H1 (cell line): Measurements from ENCODE around the gene NUDT9. TPM values are rescaled to one million over a fixed set of nuclear protein-coding genes. Genes with fewer than 3 reads are reported as not detected.

Source experiments
- CTCF ChIA-PET: fragments of 300-600 bp; sonication (Branson Sonifier 250); formaldehyde crosslinking; loops from one replicate; lab custom pipeline; 2021; ENCODE audit not compliant: partially characterized antibody; lab: Charles Lee
- POLR2A ChIA-PET: fragments of 300-600 bp; sonication (Branson Sonifier 250); formaldehyde crosslinking; loops from one replicate; lab custom pipeline; 2021; ENCODE audit warnings: inconsistent platforms; ENCODE audit not compliant: partially characterized antibody; lab: Charles Lee
- DNase-seq, 2 experiments: peaks; one replicate each; pipeline versions ENCODE4 v3.0.0 to v3.0.0-alpha.2; 2010 to 2022; ENCODE audit warnings: low spot score in 2 of 2, low read depth in 1 of 2, mixed read lengths in 1 of 2
- FAIRE-seq: peaks from 2 replicates; lab custom pipeline; 2011; peaks lifted over from hg19 to GRCh38; lab: Jason Lieb, UNC
- H2AFZ ChIP-seq: 2 replicates; pipeline ENCODE4 v1.8.1; 2012; ENCODE audit warnings: low read length, inconsistent platforms
- H2AK5ac ChIP-seq: 2 replicates; pipeline ENCODE4 v1.6.1; 2013; ENCODE audit warnings: low read depth, low read length
- H2BK120ac ChIP-seq: replicated peaks from 2 replicates; pipeline ENCODE3; 2013; ENCODE audit warnings: low read depth, low read length, inconsistent platforms
- H2BK12ac ChIP-seq: 2 replicates; pipeline ENCODE4 v1.6.1; 2013; ENCODE audit warnings: low read depth, low read length
- H2BK15ac ChIP-seq: 2 replicates; pipeline ENCODE4 v1.6.1; 2013; ENCODE audit warnings: low read length
- H2BK20ac ChIP-seq: 2 replicates; pipeline ENCODE4 v1.6.1; 2013; ENCODE audit warnings: low read length
- H2BK5ac ChIP-seq: 2 replicates; pipeline ENCODE4 v1.6.1; 2013; ENCODE audit warnings: low read depth, low read length
- H3K14ac ChIP-seq: 2 replicates; pipeline ENCODE4 v1.6.1; 2013; ENCODE audit warnings: inconsistent platforms; ENCODE audit not compliant: insufficient read length
- H3K18ac ChIP-seq: 2 replicates; pipeline ENCODE4 v1.6.1; 2013; ENCODE audit warnings: low read length; ENCODE audit errors: extremely low read depth
- H3K23ac ChIP-seq: 2 replicates; pipeline ENCODE4 v1.6.1; 2013; ENCODE audit warnings: inconsistent platforms; ENCODE audit not compliant: insufficient read length
- H3K23me2 ChIP-seq: 2 replicates; pipeline ENCODE4 v1.6.1; 2013; ENCODE audit warnings: low read depth, low read length
- H3K27ac ChIP-seq: 2 replicates; pipeline ENCODE4 v1.6.1; 2011; ENCODE audit warnings: low read depth, low read length, inconsistent platforms
- H3K27me3 ChIP-seq, 4 experiments: replicated peaks in 1 of 4; 1 replicate in 1 of 4; 2 replicates in 3 of 4; pipeline versions ENCODE4 v1.6.1 to v1.8.1; 2011 to 2013; ENCODE audit warnings: low read length in 3 of 4, mild to moderate bottlenecking in 3 of 4, inconsistent platforms in 2 of 4, mixed read lengths in 2 of 4, moderate library complexity in 1 of 4; ENCODE audit not compliant: control insufficient read depth in 3 of 4, insufficient read depth in 3 of 4; ENCODE audit errors: extremely low read depth in 1 of 4
- H3K36me3 ChIP-seq, 4 experiments: 2 replicates each; pipeline versions ENCODE4 v1.6.1 to v1.8.1; 2011 to 2013; ENCODE audit warnings: mild to moderate bottlenecking in 4 of 4, low read length in 3 of 4, moderate library complexity in 2 of 4, control low read depth in 1 of 4, inconsistent platforms in 1 of 4; ENCODE audit not compliant: insufficient read depth in 4 of 4, control insufficient read depth in 2 of 4
- H3K4ac ChIP-seq: replicated peaks from 2 replicates; pipeline ENCODE3; 2013; ENCODE audit warnings: low read length, low read depth, mixed read lengths, inconsistent platforms; ENCODE audit not compliant: insufficient read length
- H3K4me1 ChIP-seq, 4 experiments: replicated peaks in 1 of 4; 1 replicate in 1 of 4; 2 replicates in 3 of 4; pipeline versions ENCODE4 v1.6.1 to v1.8.1; 2011 to 2013; ENCODE audit warnings: low read length in 3 of 4, inconsistent platforms in 2 of 4, mixed read lengths in 1 of 4; ENCODE audit not compliant: insufficient read depth in 4 of 4, control insufficient read depth in 3 of 4
- H3K4me2 ChIP-seq, 2 experiments: 2 replicates each; pipeline versions ENCODE4 v1.6.1 to v1.8.1; 2011 to 2013; ENCODE audit warnings: low read depth in 2 of 2, low read length in 2 of 2, control low read depth in 1 of 2, inconsistent platforms in 1 of 2, mild to moderate bottlenecking in 1 of 2; ENCODE audit not compliant: insufficient read depth in 1 of 2
- H3K4me3 ChIP-seq, 4 experiments: fragments of 200-600, 300-600 bp in 1 of 4; sonication (generic), shearing (Covaris generic), sonication (Bioruptor Twin) in 1 of 4; 2 replicates each; pipeline versions ENCODE4 v1.5.1 to v1.8.1; 2011 to 2016; ENCODE audit warnings: low read length in 4 of 4, low read depth in 3 of 4, control low read depth in 2 of 4, inconsistent platforms in 2 of 4, mild to moderate bottlenecking in 2 of 4, mixed read lengths in 1 of 4, moderate library complexity in 1 of 4; ENCODE audit not compliant: insufficient read depth in 2 of 4; ENCODE audit errors: extremely low read depth in 1 of 4
- H3K56ac ChIP-seq: replicated peaks from 2 replicates; pipeline ENCODE3; 2013; ENCODE audit warnings: low read depth, mild to moderate bottlenecking, mixed read lengths, low read length, inconsistent platforms; ENCODE audit not compliant: insufficient read length
- H3K79me1 ChIP-seq: 2 replicates; pipeline ENCODE4 v1.6.1; 2013; ENCODE audit warnings: low read depth, low read length, control low read depth
- H3K79me2 ChIP-seq, 2 experiments: 2 replicates each; pipeline versions ENCODE4 v1.6.1 to v1.8.1; 2012 to 2013; ENCODE audit warnings: low read length in 2 of 2, mild to moderate bottlenecking in 2 of 2, inconsistent platforms in 1 of 2; ENCODE audit not compliant: insufficient read depth in 2 of 2, control insufficient read depth in 1 of 2
- H3K9ac ChIP-seq, 4 experiments: replicated peaks in 1 of 4; 1 replicate in 1 of 4; 2 replicates in 3 of 4; pipeline versions ENCODE4 v1.6.1 to v1.8.1; 2011 to 2013; ENCODE audit warnings: low read depth in 3 of 4, low read length in 3 of 4, control low read depth in 2 of 4, mild to moderate bottlenecking in 2 of 4, moderate library complexity in 2 of 4, inconsistent platforms in 1 of 4; ENCODE audit errors: extremely low read depth in 1 of 4
- H3K9me3 ChIP-seq, 2 experiments: 2 replicates each; pipeline versions ENCODE4 v1.6.1 to v1.8.1; 2012 to 2013; ENCODE audit warnings: mild to moderate bottlenecking in 2 of 2, moderate library complexity in 2 of 2, control low read depth in 1 of 2, inconsistent platforms in 1 of 2, low read depth in 1 of 2, low read length in 1 of 2, mixed read lengths in 1 of 2; ENCODE audit not compliant: insufficient read depth in 2 of 2
- H4K20me1 ChIP-seq, 2 experiments: replicated peaks in 1 of 2; 2 replicates each; pipeline versions ENCODE3 to v1.8.1; 2011 to 2013; ENCODE audit warnings: inconsistent platforms in 2 of 2, low read length in 2 of 2, mild to moderate bottlenecking in 1 of 2; ENCODE audit not compliant: insufficient read depth in 2 of 2, control insufficient read depth in 1 of 2
- H4K5ac ChIP-seq: 2 replicates; pipeline ENCODE4 v1.6.1; 2013; ENCODE audit warnings: low read length, low read depth, mixed read lengths, inconsistent platforms; ENCODE audit not compliant: insufficient read length
- H4K8ac ChIP-seq: 2 replicates; pipeline ENCODE4 v1.8.0; 2013; ENCODE audit warnings: mild to moderate bottlenecking, moderate library complexity, low read length, inconsistent platforms; ENCODE audit not compliant: insufficient read depth; ENCODE audit errors: extremely low read depth
- H4K91ac ChIP-seq: replicated peaks from 2 replicates; pipeline ENCODE3; 2013; ENCODE audit warnings: low read length, mixed read lengths, inconsistent platforms; ENCODE audit not compliant: insufficient read length
- ASH2L ChIP-seq: fragments of 200-600, 300-600 bp; sonication (generic); IDR thresholded peaks from one replicate; pipeline ENCODE4 v1.7.1; 2017; ENCODE audit warnings: low read length
- CEBPB ChIP-seq: IDR thresholded peaks from 2 replicates; pipeline ENCODE4 v1.6.1; 2012; ENCODE audit warnings: low read depth, low read length
- CHD2 ChIP-seq: IDR thresholded peaks from 2 replicates; pipeline ENCODE4 v1.6.1; 2012; ENCODE audit warnings: low read length, improper control_type of control experiment
- CTBP2 ChIP-seq: IDR thresholded peaks from 2 replicates; pipeline ENCODE4 v1.7.0; 2011; ENCODE audit warnings: borderline replicate concordance, mild to moderate bottlenecking, moderate library complexity, mixed read lengths, low read length; ENCODE audit not compliant: insufficient read depth, insufficient read length
- EGR1 ChIP-seq: IDR thresholded peaks from 2 replicates; pipeline ENCODE4 v1.6.1; 2011; ENCODE audit warnings: low read depth, low read length, borderline replicate concordance
- EZH2 ChIP-seq: fragments of 200-600 bp; sonication (generic); IDR thresholded peaks from 2 replicates; pipeline ENCODE4 v1.7.1; 2012; ENCODE audit warnings: low read depth, mild to moderate bottlenecking, moderate library complexity, low read length, inconsistent platforms; ENCODE audit not compliant: severe bottlenecking
- HDAC2 ChIP-seq, 2 experiments: fragments of 300-600 bp in 1 of 2; sonication (generic) in 1 of 2; IDR thresholded peaks; 2 replicates each; pipeline ENCODE4 v1.6.1; 2011 to 2012; ENCODE audit warnings: low read depth in 2 of 2, low read length in 2 of 2, mild to moderate bottlenecking in 2 of 2, moderate library complexity in 2 of 2, borderline replicate concordance in 1 of 2, inconsistent platforms in 1 of 2
- MAX ChIP-seq: IDR thresholded peaks from 2 replicates; pipeline ENCODE4 v1.6.1; 2012; ENCODE audit warnings: inconsistent platforms
- RAD21 ChIP-seq, 2 experiments: IDR thresholded peaks in 1 of 2; conservative IDR thresholded peaks in 1 of 2; 2 replicates each; pipeline ENCODE4 v1.6.1; 2011; ENCODE audit warnings: low read depth in 2 of 2, low read length in 2 of 2, improper control_type of control experiment in 1 of 2, inconsistent platforms in 1 of 2, mild to moderate bottlenecking in 1 of 2, moderate library complexity in 1 of 2
- RXRA ChIP-seq: IDR thresholded peaks from 2 replicates; pipeline ENCODE4 v1.6.1; 2011; ENCODE audit warnings: low read depth, mild to moderate bottlenecking, low read length, moderate library complexity; ENCODE audit not compliant: insufficient read depth
- SP1 ChIP-seq: IDR thresholded peaks from 2 replicates; pipeline ENCODE4 v1.6.1; 2011; ENCODE audit warnings: low read depth, low read length
- SP4 ChIP-seq: IDR thresholded peaks from 2 replicates; pipeline ENCODE4 v1.6.1; 2012; ENCODE audit warnings: low read length, inconsistent platforms
- TAF1 ChIP-seq: IDR thresholded peaks from 2 replicates; pipeline ENCODE4 v1.6.1; 2011; ENCODE audit warnings: mild to moderate bottlenecking, low read depth, low read length
- TEAD4 ChIP-seq: IDR thresholded peaks from 2 replicates; pipeline ENCODE4 v1.6.1; 2012; ENCODE audit warnings: low read depth, low read length, inconsistent platforms, mixed read lengths
- WGBS, 2 experiments: shearing (Covaris generic) in 1 of 2; methylation state at CpG; one replicate each; pipeline versions ENCODE4 v1.1.6 to v1.1.7; 2013 to 2015; ENCODE audit warnings: low lambda C conversion rate in 2 of 2, mixed read lengths in 2 of 2, inconsistent platforms in 1 of 2, low coverage in 1 of 2, missing lambda C conversion rate in 1 of 2; ENCODE audit not compliant: insufficient replicate concordance in 2 of 2, insufficient coverage in 1 of 2, insufficient read length in 1 of 2; ENCODE audit errors: extremely low coverage in 1 of 2, missing lambda C conversion rate in 1 of 2; 5-methylcytosine and 5-hydroxymethylcytosine counted together
- polyA plus RNA-seq, 7 experiments: library from polyadenylated mRNA; depleted of rRNA in 3 of 7; stranded (reverse) in 5 of 7; unstranded in 2 of 7; fragments of >200 nt in 5 of 7; fragments of 200-250 nt in 2 of 7; gene quantifications; 1 replicate in 5 of 7; 2 replicates in 1 of 7; 4 replicates in 1 of 7; pipeline versions ENCODE4 v1.2.1 to v1.2.3, GENCODE V29; 2011 to 2013; ENCODE audit warnings: missing spikeins in 2 of 7, mixed read lengths in 2 of 7
- total RNA-seq: library from RNA; stranded (reverse); fragmentation: NEBNext Ultra II Directional; extraction: Animal tissue kit (Norgen Biotek cat#: 25700); gene quantifications from 2 replicates; pipeline ENCODE4 v1.2.1, GENCODE V29; 2021

Gene NUDT9
- total and polyA plus RNA-seq, 2 of the 8 experiments (the other 6 are each of a cell fraction or from before 2014, with no cell fraction given), result 13.2 to 27.6 TPM

- Histone ChIP-seq H2BK12ac (no peak overlapping the region), H3K4me3 (no peak overlapping the region), H2AK5ac (no peak overlapping the region), H2BK15ac (no peak overlapping the region), H3K4ac (no peak overlapping the region), H3K79me2 (no peaks in the 10 kb centered on the region), H4K91ac (no peak overlapping the region), H3K27ac (no peak overlapping the region), H3K18ac (no peak overlapping the region), H2BK5ac (no peak overlapping the region), H2BK120ac (no peak overlapping the region), H3K9me3 (no peaks in the 10 kb centered on the region), H2BK20ac (no peak overlapping the region), H4K20me1 (no peaks in the 10 kb centered on the region), H3K27me3 (0 out of 7 replicates have a peak, but pooled peaks cover 0 to 2% (median 0%) of the 10 kb centered on the region in 4 experiments), H3K14ac (no peak overlapping the region), H3K36me3 (no peaks in the 10 kb centered on the region), H3K56ac (no peak overlapping the region), H3K4me1 (peaks cover 0 to 13% (median 6%) of the 10 kb centered on the region in 4 experiments; a peak in 5 of 7 replicates), H4K5ac (no peak overlapping the region), H4K8ac (no peak overlapping the region), H3K4me2 (no peak overlapping the region), H3K23ac (no peak overlapping the region), H2AFZ (no peak overlapping the region), H3K23me2 (no peaks in the 10 kb centered on the region), H3K79me1 (no peaks in the 10 kb centered on the region), H3K9ac (no peak overlapping the region)
- FAIRE-seq, result no peak
- POLR2A ChIA-PET, result no interaction called here
- WGBS, 2 experiments, result 83% methylated on average over 3 of the region's 3 CpGs; no CpG with 5 or more reads in 1 of the 2 experiments
- CTCF ChIA-PET, result interaction anchor here (0.9 to 1.6 kb wide), 5 partner anchors 10 to 371 kb away, joined by 3 to 4 read pairs (median 3); no protein-coding TSS in a partner anchor
- no peak for DNase-seq
- TF ChIP-seq SP4 (no peak), MAX (no peak), ASH2L (no peak), TAF1 (no peak), CHD2 (no peak), CEBPB (no peak), SP1 (no peak), CTBP2 (no peak), EZH2 (no peak), HDAC2 (IDR thresholded peaks at IDR 0.05; ENCODE audit: borderline replicate concordance in 1 of 2, low read depth in 2 of 2, low read length in 2 of 2) (no peak), RAD21 (IDR thresholded peaks at IDR 0.05 in 1 of 2, conservative IDR thresholded peaks at IDR 0.05 in 1 of 2; ENCODE audit: low read depth in 2 of 2, low read length in 2 of 2) (no peak), RXRA (no peak), EGR1 (no peak), TEAD4 (no peak)
These were observed 54.6 kb downstream of the NUDT9 start for GRCh38 chr4:87476934-87477333.
